Measurements from ENCODE around the gene CCNJL. TPM values are rescaled to one million over a fixed set of nuclear protein-coding genes. Genes with fewer than 3 reads are reported as not detected.

The CCNJL gene
- polyA plus RNA-seq, 2 of the 4 experiments (the other 2 are of a cell fraction): 7.4 to 16.2 TPM

DNA sequence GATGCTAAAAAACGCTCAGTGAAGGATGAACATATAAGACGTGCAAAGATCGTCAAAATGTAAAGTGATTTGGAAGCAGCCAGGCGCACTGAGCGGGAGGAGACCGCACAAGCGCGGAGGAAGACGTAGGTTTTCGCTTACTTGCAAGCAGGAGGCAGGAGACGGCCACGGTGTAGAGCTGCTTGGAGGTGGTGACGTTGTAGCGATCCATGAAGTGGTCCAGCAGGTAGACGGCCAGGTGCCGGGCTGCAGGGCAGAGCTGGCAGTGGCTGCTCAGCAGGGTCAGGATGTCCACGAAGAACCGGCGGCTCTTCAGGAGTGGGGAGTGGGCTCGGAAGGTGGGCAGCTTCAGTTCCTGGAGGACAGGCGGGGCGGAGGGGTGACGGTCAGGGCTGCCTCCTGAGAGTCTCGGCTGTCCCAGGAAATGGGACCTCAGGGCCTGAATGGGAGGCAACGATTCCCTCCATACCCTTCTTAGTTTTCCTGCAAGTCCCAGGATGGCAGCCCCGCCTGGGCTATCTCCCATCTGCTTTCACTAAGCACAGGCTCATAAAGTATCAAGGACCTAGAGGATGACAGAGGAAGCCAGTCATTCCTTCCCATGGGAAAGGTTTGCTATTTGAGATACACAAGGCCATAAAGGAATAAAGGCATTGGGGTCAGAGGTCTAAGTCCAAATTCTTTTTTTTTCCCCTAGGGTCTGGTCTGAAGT, 31.8 kb downstream of the CCNJL start:
- TF ChIP-seq ESRRA (IDR thresholded peaks at IDR 0.05; ENCODE audit: borderline replicate concordance, low read length): no peak
- TF ChIP-seq CHD4 (IDR thresholded peaks at IDR 0.05; ENCODE audit: borderline replicate concordance): no peak
- TF ChIP-seq KDM1A (IDR thresholded peaks at IDR 0.05; ENCODE audit: low read depth): no peak
- no peak for TF ChIP-seq EHF (CRISPR knock-in tag; IDR thresholded peaks at IDR 0.05)
- TF ChIP-seq JUNB (IDR thresholded peaks at IDR 0.05): no peak
- TF ChIP-seq HDAC2 (IDR thresholded peaks at IDR 0.05): no peak
- no peak for TF ChIP-seq ZSCAN20 (CRISPR knock-in tag; IDR thresholded peaks at IDR 0.05)
- FAIRE-seq (no peak), ATAC-seq (no peak; a peak in 1 of 6 replicates), DNase-seq (ENCODE audit: low read depth in 1 of 2, low spot score in 1 of 2) (no peak)
- ChIA-PET CTCF (interaction anchor here (0.6 to 2.3 kb wide), 2 partner anchors 64 to 211 kb away, joined by 4 to 6 read pairs; no protein-coding TSS in a partner anchor), POLR2A (no interaction called here)
- Histone ChIP-seq H3K4me3 (no peak overlapping the region), H3K27ac (no peak overlapping the region), H3K4me1 (no peaks in the 10 kb centered on the region), H3K9me3 (no peaks in the 10 kb centered on the region), H3K4me2 (no peak overlapping the region)
- WGBS (ENCODE audit: missing lambda C conversion rate): 92% methylated on average over 26 of the region's 26 CpGs

DNA sequence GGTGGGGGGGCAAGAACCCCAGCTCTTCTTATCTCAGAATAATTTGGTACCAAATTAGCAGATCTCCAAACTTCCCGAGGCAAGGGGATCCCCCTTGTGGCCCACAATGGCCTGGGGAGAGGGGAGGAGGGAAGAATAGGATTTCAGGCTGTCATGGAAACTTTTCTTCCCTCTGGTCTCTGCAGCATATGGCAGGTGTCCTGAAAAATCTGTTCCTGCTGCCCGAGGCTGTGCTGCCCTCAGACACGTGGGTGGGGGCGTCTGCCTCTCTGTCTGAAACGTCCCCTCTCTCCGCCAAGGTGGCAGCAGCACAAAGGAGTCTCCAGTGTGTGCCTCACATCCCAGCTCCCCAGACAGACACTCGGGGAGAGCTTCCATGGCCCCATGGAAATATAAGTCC, 34.0 kb downstream of the CCNJL start:
- CTCF ChIA-PET: interaction anchor here (0.6 to 2.3 kb wide), 2 partner anchors 45 to 67 kb away, joined by 3 to 8 read pairs; no protein-coding TSS in a partner anchor
- FAIRE-seq: no peak
- no peak for ATAC-seq
- Histone ChIP-seq H3K4me2 (no peak overlapping the region), H3K4me1 (no peaks in the 10 kb centered on the region), H3K27ac (no peak overlapping the region), H3K9me3 (no peaks in the 10 kb centered on the region), H3K4me3 (no peak overlapping the region)
- POLR2A ChIA-PET: no interaction called here
- DNase-seq (ENCODE audit: low read depth in 1 of 2, low spot score in 1 of 2): no peak
- WGBS (ENCODE audit: missing lambda C conversion rate): 87% methylated on average over 7 of the region's 7 CpGs
- TF ChIP-seq, protein P1, sequence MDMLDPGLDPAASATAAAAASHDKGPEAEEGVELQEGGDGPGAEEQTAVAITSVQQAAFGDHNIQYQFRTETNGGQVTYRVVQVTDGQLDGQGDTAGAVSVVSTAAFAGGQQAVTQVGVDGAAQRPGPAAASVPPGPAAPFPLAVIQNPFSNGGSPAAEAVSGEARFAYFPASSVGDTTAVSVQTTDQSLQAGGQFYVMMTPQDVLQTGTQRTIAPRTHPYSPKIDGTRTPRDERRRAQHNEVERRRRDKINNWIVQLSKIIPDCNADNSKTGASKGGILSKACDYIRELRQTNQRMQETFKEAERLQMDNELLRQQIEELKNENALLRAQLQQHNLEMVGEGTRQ (IDR thresholded peaks at IDR 0.05): no peak
- no peak for TF ChIP-seq MAFK (IDR thresholded peaks at IDR 0.05; ENCODE audit: partially characterized antibody)
- TF ChIP-seq, protein P2, sequence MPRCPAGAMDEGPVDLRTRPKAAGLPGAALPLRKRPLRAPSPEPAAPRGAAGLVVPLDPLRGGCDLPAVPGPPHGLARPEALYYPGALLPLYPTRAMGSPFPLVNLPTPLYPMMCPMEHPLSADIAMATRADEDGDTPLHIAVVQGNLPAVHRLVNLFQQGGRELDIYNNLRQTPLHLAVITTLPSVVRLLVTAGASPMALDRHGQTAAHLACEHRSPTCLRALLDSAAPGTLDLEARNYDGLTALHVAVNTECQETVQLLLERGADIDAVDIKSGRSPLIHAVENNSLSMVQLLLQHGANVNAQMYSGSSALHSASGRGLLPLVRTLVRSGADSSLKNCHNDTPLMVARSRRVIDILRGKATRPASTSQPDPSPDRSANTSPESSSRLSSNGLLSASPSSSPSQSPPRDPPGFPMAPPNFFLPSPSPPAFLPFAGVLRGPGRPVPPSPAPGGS (IDR thresholded peaks at IDR 0.05): no peak
- no peak for TF ChIP-seq GATA3 (IDR thresholded peaks at IDR 0.05; ENCODE audit: borderline replicate concordance)
- TF ChIP-seq MAZ (IDR thresholded peaks at IDR 0.05; ENCODE audit: borderline replicate concordance, low read depth, low read length): no peak
- TF ChIP-seq POLR2AphosphoS2 (conservative IDR thresholded peaks at IDR 0.05; ENCODE audit: low read length): no peak
- no peak for TF ChIP-seq NR3C1 (IDR thresholded peaks at IDR 0.05)

DNA sequence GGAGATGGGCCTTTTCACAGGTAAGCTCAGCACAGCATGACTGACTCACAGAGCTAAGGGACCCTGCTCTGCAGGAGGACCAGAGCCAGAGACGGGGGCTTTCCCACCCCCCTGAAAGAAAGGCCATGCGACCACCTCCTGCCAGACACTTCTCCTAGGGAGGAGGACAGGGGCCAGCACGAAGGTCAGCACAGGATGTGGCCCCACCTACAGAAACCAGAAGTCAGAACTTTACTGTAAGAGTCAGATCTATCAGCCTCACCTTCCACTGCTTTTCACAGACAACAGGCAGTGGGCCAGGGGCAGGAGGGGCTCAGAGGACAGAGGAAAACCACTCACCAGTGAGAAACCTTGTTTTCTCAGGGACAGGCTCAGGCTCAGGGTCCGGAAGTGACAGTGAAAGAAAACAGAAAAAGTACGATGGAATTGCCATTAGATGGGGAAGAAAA, 37.9 kb downstream of the CCNJL start:
- CTCF ChIA-PET: interaction anchor here (0.7 to 1.7 kb wide), 2 partner anchors 8 to 70 kb away, joined by 3 to 5 read pairs; no protein-coding TSS in a partner anchor
- H3K9me3 ChIP-seq: no peaks in the 10 kb centered on the region
- ATAC-seq (no peak), FAIRE-seq (no peak), DNase-seq (ENCODE audit: low read depth in 1 of 2, low spot score in 1 of 2) (no peak)
- H3K4me1 ChIP-seq: no peaks in the 10 kb centered on the region
- WGBS (ENCODE audit: missing lambda C conversion rate): 92% methylated on average over 5 of the region's 5 CpGs
- no peak overlapping the region for H3K4me2 ChIP-seq
- POLR2A ChIA-PET: no interaction called here
- H3K4me3 ChIP-seq: no peak overlapping the region
- no peak overlapping the region for H3K27ac ChIP-seq
- no peak for TF ChIP-seq NFE2L2 (conservative IDR thresholded peaks at IDR 0.05; ENCODE audit: low read length)
- TF ChIP-seq ZC3H11A (IDR thresholded peaks at IDR 0.05): no peak
- no peak for TF ChIP-seq EHF (CRISPR knock-in tag; IDR thresholded peaks at IDR 0.05)
- TF ChIP-seq TP53 (CRISPR knock-in tag; IDR thresholded peaks at IDR 0.05): no peak
- no peak for TF ChIP-seq CHD2 (IDR thresholded peaks at IDR 0.05; ENCODE audit: low read length, partially characterized antibody)
- TF ChIP-seq MAZ (IDR thresholded peaks at IDR 0.05; ENCODE audit: borderline replicate concordance, low read depth, low read length): no peak
- no peak for TF ChIP-seq HOXA7 (CRISPR knock-in tag; IDR thresholded peaks at IDR 0.05)
- no peak for TF ChIP-seq EP300 (IDR thresholded peaks at IDR 0.05)
- TF ChIP-seq EHMT2 (IDR thresholded peaks at IDR 0.05; ENCODE audit: low read depth): no peak
- no peak for TF ChIP-seq POLR2A (IDR thresholded peaks at IDR 0.05; ENCODE audit: low read length)
- no peak for TF ChIP-seq RAD21 (conservative IDR thresholded peaks at IDR 0.05 in 1 of 2, IDR thresholded peaks at IDR 0.05 in 1 of 2)
- TF ChIP-seq, protein P3, sequence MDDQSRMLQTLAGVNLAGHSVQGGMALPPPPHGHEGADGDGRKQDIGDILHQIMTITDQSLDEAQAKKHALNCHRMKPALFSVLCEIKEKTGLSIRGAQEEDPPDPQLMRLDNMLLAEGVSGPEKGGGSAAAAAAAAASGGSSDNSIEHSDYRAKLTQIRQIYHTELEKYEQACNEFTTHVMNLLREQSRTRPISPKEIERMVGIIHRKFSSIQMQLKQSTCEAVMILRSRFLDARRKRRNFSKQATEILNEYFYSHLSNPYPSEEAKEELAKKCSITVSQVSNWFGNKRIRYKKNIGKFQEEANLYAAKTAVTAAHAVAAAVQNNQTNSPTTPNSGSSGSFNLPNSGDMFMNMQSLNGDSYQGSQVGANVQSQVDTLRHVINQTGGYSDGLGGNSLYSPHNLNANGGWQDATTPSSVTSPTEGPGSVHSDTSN (IDR thresholded peaks at IDR 0.05): no peak
- no peak for TF ChIP-seq FOSB (CRISPR knock-in tag; IDR thresholded peaks at IDR 0.05)
- no peak for TF ChIP-seq KDM1A (IDR thresholded peaks at IDR 0.05; ENCODE audit: low read depth)
- TF ChIP-seq, protein P2 (IDR thresholded peaks at IDR 0.05): no peak
- no peak for TF ChIP-seq ZNF302 (CRISPR knock-in tag; IDR thresholded peaks at IDR 0.05)
- TF ChIP-seq KDM5A (IDR thresholded peaks at IDR 0.05): no peak
- TF ChIP-seq NPAS2 (CRISPR knock-in tag; IDR thresholded peaks at IDR 0.05; ENCODE audit: borderline replicate concordance): no peak
- TF ChIP-seq HOXB13 (CRISPR knock-in tag; IDR thresholded peaks at IDR 0.05; ENCODE audit: low read depth): no peak

Data from A549 (cell line).